ENCODE measurements around the gene LRP4. TPM values are rescaled to one million over a fixed set of nuclear protein-coding genes. Genes with fewer than 3 reads are reported as not detected.

LRP4 gene
- total and polyA plus RNA-seq, 11 donors, result 9.1 to 29.1 (median 18.6) TPM

GRCh38 chr11:46902694-46903093 is 15.7 kb downstream of the LRP4 start:
- Histone ChIP-seq H3K27me3 (no peaks in the 10 kb centered on the region), H3K9me3 (no peaks in the 10 kb centered on the region), H3K36me3 (peaks cover 0 to 15% (median 0%) of the 10 kb centered on the region in 9 donors), H3K4me1 (peaks cover 0 to 21% (median 0%) of the 10 kb centered on the region in 12 donors), H3K4me3 (no peak overlapping the region), H3K27ac (no peak overlapping the region)
- intact Hi-C loops (cut with DNase I), result no loop called here
- WGBS, 4 donors, result 85 to 91% (median 88%) methylated on average over 6 of the region's 6 CpGs
- no peak for DNase-seq
- ATAC-seq, result no peak
- no peak for TF ChIP-seq POLR2A (IDR thresholded peaks at IDR 0.05)
- TF ChIP-seq CTCF (IDR thresholded peaks at IDR 0.05), result no peak

- DNase-seq (no peak), ATAC-seq (no peak)
- Histone ChIP-seq H3K27me3 (no peaks in the 10 kb centered on the region), H3K36me3 (peaks cover 0 to 15% (median 0%) of the 10 kb centered on the region in 9 donors), H3K4me3 (no peak overlapping the region), H3K9me3 (no peaks in the 10 kb centered on the region), H3K27ac (no peak overlapping the region), H3K4me1 (peaks cover 0 to 21% (median 3%) of the 10 kb centered on the region in 12 donors)
- TF ChIP-seq POLR2A (IDR thresholded peaks at IDR 0.05) (no peak), CTCF (IDR thresholded peaks at IDR 0.05) (no peak)
- WGBS, 4 donors, result 77 to 86% (median 84%) methylated on average over 3 of the region's 3 CpGs
- intact Hi-C loops (cut with DNase I), result no loop called here
Measured at GRCh38 chr11:46901156-46901555, 17.2 kb downstream of the LRP4 start.

- Histone ChIP-seq H3K9me3 (no peaks in the 10 kb centered on the region), H3K36me3 (peaks cover 0 to 15% (median 0%) of the 10 kb centered on the region in 9 donors), H3K27ac (no peak overlapping the region), H3K4me1 (peaks cover 0 to 28% (median 6%) of the 10 kb centered on the region in 12 donors), H3K4me3 (no peak overlapping the region), H3K27me3 (no peaks in the 10 kb centered on the region)
- intact Hi-C loops (cut with DNase I), result no loop called here
- 85 to 91% (median 88%) methylated on average over 13 of the region's 13 CpGs for WGBS, 4 donors
- ATAC-seq (no peak), DNase-seq (no peak)
- TF ChIP-seq POLR2A (IDR thresholded peaks at IDR 0.05) (no peak), CTCF (IDR thresholded peaks at IDR 0.05) (no peak)
Measured at GRCh38 chr11:46900091-46900746, 18.1 kb downstream of the LRP4 start.

GRCh38 chr11:46899501-46900025 is 18.8 kb downstream of the LRP4 start:
- TF ChIP-seq POLR2A (IDR thresholded peaks at IDR 0.05) (no peak), CTCF (IDR thresholded peaks at IDR 0.05) (no peak)
- Histone ChIP-seq H3K27ac (no peak overlapping the region), H3K36me3 (peaks cover 0 to 15% (median 2%) of the 10 kb centered on the region in 9 donors), H3K9me3 (no peaks in the 10 kb centered on the region), H3K4me3 (no peak overlapping the region), H3K4me1 (peaks cover 0 to 28% (median 6%) of the 10 kb centered on the region in 12 donors), H3K27me3 (no peaks in the 10 kb centered on the region)
- intact Hi-C loops (cut with DNase I), result loop anchor here in 1 of 10 donors (10.0 kb wide), 1 partner anchor 455 kb away; the partner anchor contains the start of gene MYBPC3
- 88 to 96% (median 90%) methylated on average over 10 to 13 of the region's 13 CpGs for WGBS, 4 donors
- ATAC-seq, result no peak
- no peak for DNase-seq
